Trophoblast cell (in vitro differentiated cells and primary cell): Measurements from ENCODE around the gene ULBP1.
A peak's percentile ranks its signal among the peaks of the same experiment; 100 is the strongest.

ENCODE experiments used
- DNase-seq, 2 donors: peaks; one replicate each; pipeline ENCODE4 v3.0.0-alpha.2; 2016
- H2AFZ ChIP-seq: 2 replicates; pipeline ENCODE4 v1.6.1; 2013; ENCODE audit warnings: low read length, moderate library complexity, mild to moderate bottlenecking; ENCODE audit not compliant: insufficient read depth, poor library complexity
- H2AK5ac ChIP-seq: 2 replicates; pipeline ENCODE4 v1.6.1; 2013; ENCODE audit warnings: mild to moderate bottlenecking, low read length
- H2BK120ac ChIP-seq: 2 replicates; pipeline ENCODE4 v1.6.1; 2013; ENCODE audit warnings: low read length, mild to moderate bottlenecking, moderate library complexity; ENCODE audit not compliant: insufficient read depth, poor library complexity
- H2BK12ac ChIP-seq: 2 replicates; pipeline ENCODE4 v1.6.1; 2013; ENCODE audit warnings: mild to moderate bottlenecking, low read length, moderate library complexity
- H2BK5ac ChIP-seq: 2 replicates; pipeline ENCODE4 v1.6.1; 2013; ENCODE audit warnings: low read length, low read depth, moderate library complexity, mild to moderate bottlenecking; ENCODE audit not compliant: poor library complexity
- H3K14ac ChIP-seq: 2 replicates; pipeline ENCODE4 v1.6.1; 2013; ENCODE audit warnings: mild to moderate bottlenecking, low read length
- H3K18ac ChIP-seq: 2 replicates; pipeline ENCODE4 v1.6.1; 2013; ENCODE audit warnings: mild to moderate bottlenecking, low read length
- H3K23ac ChIP-seq: 2 replicates; pipeline ENCODE4 v1.6.1; 2013; ENCODE audit warnings: low read length
- H3K27ac ChIP-seq: 2 replicates; pipeline ENCODE4 v1.5.1; 2013; ENCODE audit warnings: low read depth, mild to moderate bottlenecking, inconsistent platforms, low read length, moderate library complexity
- H3K27me3 ChIP-seq: 2 replicates; pipeline ENCODE4 v1.6.1; 2013; ENCODE audit warnings: inconsistent platforms, mild to moderate bottlenecking, low read length, moderate library complexity; ENCODE audit not compliant: insufficient read depth
- H3K36me3 ChIP-seq, 2 experiments: 1 replicate in 1 of 2; 2 replicates in 1 of 2; pipeline ENCODE4 v1.6.1; 2013; ENCODE audit warnings: low read length in 2 of 2, mild to moderate bottlenecking in 2 of 2, moderate library complexity in 1 of 2; ENCODE audit not compliant: insufficient read depth in 2 of 2, control insufficient read depth in 1 of 2
- H3K4ac ChIP-seq: 2 replicates; pipeline ENCODE4 v1.6.1; 2013; ENCODE audit warnings: low read depth, mild to moderate bottlenecking, low read length, moderate library complexity
- H3K4me1 ChIP-seq, 2 experiments: 1 replicate in 1 of 2; 2 replicates in 1 of 2; pipeline ENCODE4 v1.6.1; 2013; ENCODE audit warnings: low read length in 2 of 2, mild to moderate bottlenecking in 2 of 2, moderate library complexity in 1 of 2; ENCODE audit not compliant: insufficient read depth in 2 of 2, control insufficient read depth in 1 of 2
- H3K4me2 ChIP-seq: 2 replicates; pipeline ENCODE4 v1.6.1; 2013; ENCODE audit warnings: inconsistent platforms, mild to moderate bottlenecking, low read length, moderate library complexity
- H3K4me3 ChIP-seq: 2 replicates; pipeline ENCODE4 v1.5.1; 2013; ENCODE audit warnings: mild to moderate bottlenecking, low read depth, low read length, inconsistent platforms
- H3K79me1 ChIP-seq: one replicate; pipeline ENCODE4 v1.6.1; 2013; ENCODE audit warnings: low read length
- H3K79me2 ChIP-seq: 2 replicates; pipeline ENCODE4 v1.6.1; 2013; ENCODE audit warnings: low read length, mild to moderate bottlenecking; ENCODE audit not compliant: control insufficient read depth, insufficient read depth, poor library complexity
- H3K9ac ChIP-seq: 2 replicates; pipeline ENCODE4 v1.6.1; 2013; ENCODE audit warnings: mild to moderate bottlenecking, low read length
- H3K9me3 ChIP-seq: 2 replicates; pipeline ENCODE4 v1.6.1; 2013; ENCODE audit warnings: low read depth, mild to moderate bottlenecking, control low read depth, inconsistent platforms, low read length; ENCODE audit not compliant: insufficient read depth
- H4K12ac ChIP-seq: 2 replicates; pipeline ENCODE4 v1.6.1; 2013; ENCODE audit warnings: low read depth, mild to moderate bottlenecking, low read length, moderate library complexity
- H4K8ac ChIP-seq: 2 replicates; pipeline ENCODE4 v1.6.1; 2013; ENCODE audit warnings: low read depth, mild to moderate bottlenecking, low read length, moderate library complexity
- H4K91ac ChIP-seq: one replicate; pipeline ENCODE4 v1.6.1; 2013; ENCODE audit warnings: low read depth, mild to moderate bottlenecking, low read length, moderate library complexity
- WGBS: extraction: QIAGEN DNeasy Blood & Tissue Kit; methylation state at CpG from one replicate; pipeline ENCODE4 v1.1.7; 2013; ENCODE audit warnings: missing lambda C conversion rate; ENCODE audit not compliant: insufficient read length, insufficient coverage; ENCODE audit errors: extremely low coverage; 5-methylcytosine and 5-hydroxymethylcytosine counted together

Gene ULBP1

DNA sequence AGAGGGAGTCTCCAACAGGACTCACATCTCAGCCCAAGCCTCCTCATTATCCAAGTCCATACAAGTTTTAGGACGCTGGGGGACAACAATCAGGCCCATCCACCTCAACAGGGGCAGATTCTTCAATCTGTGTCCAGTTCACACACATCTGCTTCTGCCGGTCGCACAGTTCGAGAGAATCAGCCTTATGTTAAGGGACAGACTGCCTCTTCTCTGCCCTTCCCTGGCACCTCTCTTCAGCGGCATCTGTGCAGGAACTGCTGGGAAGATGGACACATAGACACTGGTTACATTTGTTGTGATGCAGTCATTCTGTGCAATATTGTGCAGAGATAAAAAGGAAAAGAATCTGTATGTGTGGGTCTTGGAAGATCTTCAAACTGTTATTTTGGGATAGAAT, 21.0 kb downstream of the ULBP1 start:
- Histone ChIP-seq H3K14ac (no peak overlapping the region), H3K4ac (no peak overlapping the region), H4K91ac (no peak overlapping the region), H3K9ac (peak overlapping the region; percentile 41), H2BK5ac (no peak overlapping the region), H3K4me3 (no peak overlapping the region), H3K27me3 (peaks cover 45% of the 10 kb centered on the region), H3K9me3 (peaks cover 10% of the 10 kb centered on the region), H3K23ac (no peak overlapping the region), H2BK120ac (no peak overlapping the region), H2AFZ (no peak overlapping the region), H3K79me1 (no peaks in the 10 kb centered on the region), H3K4me2 (no peak overlapping the region), H4K12ac (no peak overlapping the region), H2BK12ac (no peak overlapping the region), H3K79me2 (no peaks in the 10 kb centered on the region), H3K18ac (no peak overlapping the region), H3K4me1 (no peaks in the 10 kb centered on the region), H3K27ac (no peak overlapping the region), H3K36me3 (peaks cover 0 to 2% of the 10 kb centered on the region in 2 experiments), H2AK5ac (no peak overlapping the region), H4K8ac (no peak overlapping the region)
- no peak for DNase-seq
- WGBS = no CpG with 5 or more reads among the region's 5 CpGs

DNA sequence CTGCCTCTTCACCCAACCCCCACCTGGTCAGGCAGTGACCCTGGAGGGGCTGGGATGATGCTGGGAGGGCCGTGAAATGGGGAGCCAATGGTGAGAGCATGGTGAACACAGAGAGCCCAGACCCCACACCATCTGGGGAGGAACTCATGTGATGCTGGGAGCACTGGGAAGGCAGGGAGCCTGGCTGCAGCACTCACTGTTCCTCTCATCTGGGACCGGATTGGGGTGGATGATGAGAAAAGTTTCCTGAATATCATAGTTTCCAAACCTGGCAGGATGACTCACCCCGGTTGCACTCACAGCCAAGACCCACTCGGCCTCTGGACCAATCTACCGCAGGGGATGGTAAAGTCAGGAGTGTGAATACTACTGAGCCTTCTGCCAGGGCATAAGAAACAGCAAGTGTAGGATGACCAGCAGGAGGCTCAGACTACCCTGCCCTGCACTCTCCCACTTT, 21.8 kb downstream of the ULBP1 start:
- no peak overlapping the region for H3K9ac ChIP-seq
- no peak overlapping the region for H4K8ac ChIP-seq
- H3K4ac ChIP-seq = no peak overlapping the region
- peaks cover 12% of the 10 kb centered on the region for H3K9me3 ChIP-seq
- WGBS = no CpG with 5 or more reads among the region's 5 CpGs
- H3K4me2 ChIP-seq = no peak overlapping the region
- H2BK120ac ChIP-seq = no peak overlapping the region
- no peak overlapping the region for H3K4me3 ChIP-seq
- no peak overlapping the region for H2BK5ac ChIP-seq
- H3K27me3 ChIP-seq = peaks cover 52% of the 10 kb centered on the region
- no peak overlapping the region for H4K91ac ChIP-seq
- no peak overlapping the region for H3K23ac ChIP-seq
- H3K79me1 ChIP-seq = no peaks in the 10 kb centered on the region
- no peak for DNase-seq
- H3K79me2 ChIP-seq = no peaks in the 10 kb centered on the region
- H3K36me3 ChIP-seq = peaks cover 0 to 2% of the 10 kb centered on the region in 2 experiments
- H3K18ac ChIP-seq = no peak overlapping the region
- no peaks in the 10 kb centered on the region for H3K4me1 ChIP-seq
- H2BK12ac ChIP-seq = no peak overlapping the region
- no peak overlapping the region for H2AFZ ChIP-seq
- no peak overlapping the region for H4K12ac ChIP-seq
- H3K14ac ChIP-seq = no peak overlapping the region
- H2AK5ac ChIP-seq = no peak overlapping the region
- no peak overlapping the region for H3K27ac ChIP-seq

DNA sequence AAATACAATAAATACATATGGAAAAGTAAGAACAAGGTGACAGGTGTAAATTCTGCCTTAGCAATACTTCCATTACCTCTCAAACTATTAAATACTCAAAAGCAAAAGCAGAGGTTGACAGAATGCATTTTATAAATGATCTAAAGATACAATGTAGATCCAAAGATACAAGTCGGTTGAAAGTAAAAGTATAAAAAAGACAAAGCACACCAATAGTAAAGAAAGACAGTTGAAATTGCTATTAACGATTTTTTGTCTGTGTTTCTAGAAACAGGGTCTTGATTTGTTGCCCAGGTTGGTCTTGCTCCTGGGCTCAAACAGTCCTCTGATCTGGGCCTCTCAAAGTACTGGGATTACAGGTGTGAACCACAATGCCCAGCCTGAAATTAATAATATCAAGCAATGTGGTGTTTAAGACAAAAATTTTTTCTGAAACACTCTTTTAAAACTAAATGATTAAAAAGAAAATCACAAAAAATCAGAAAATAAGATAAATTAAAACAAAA, 23.9 kb downstream of the ULBP1 start:
- no peak overlapping the region for H2BK12ac ChIP-seq
- no peak overlapping the region for H2BK5ac ChIP-seq
- no peak overlapping the region for H3K4ac ChIP-seq
- H3K4me3 ChIP-seq = no peak overlapping the region
- no peak overlapping the region for H2AK5ac ChIP-seq
- no peak overlapping the region for H3K18ac ChIP-seq
- H2AFZ ChIP-seq = no peak overlapping the region
- no peaks in the 10 kb centered on the region for H3K79me2 ChIP-seq
- peaks cover 12% of the 10 kb centered on the region for H3K9me3 ChIP-seq
- H4K8ac ChIP-seq = no peak overlapping the region
- no CpG with 5 or more reads among the region's 2 CpGs for WGBS
- no peak overlapping the region for H4K12ac ChIP-seq
- H3K4me1 ChIP-seq = peaks cover 0 to 2% of the 10 kb centered on the region in 2 experiments
- peaks cover 0 to 2% of the 10 kb centered on the region in 2 experiments for H3K36me3 ChIP-seq
- peaks cover 65% of the 10 kb centered on the region for H3K27me3 ChIP-seq
- H3K4me2 ChIP-seq = no peak overlapping the region
- DNase-seq = no peak
- no peak overlapping the region for H4K91ac ChIP-seq
- H3K79me1 ChIP-seq = no peaks in the 10 kb centered on the region
- no peak overlapping the region for H3K23ac ChIP-seq
- no peak overlapping the region for H3K14ac ChIP-seq
- no peak overlapping the region for H2BK120ac ChIP-seq
- H3K9ac ChIP-seq = no peak overlapping the region
- no peak overlapping the region for H3K27ac ChIP-seq

DNA sequence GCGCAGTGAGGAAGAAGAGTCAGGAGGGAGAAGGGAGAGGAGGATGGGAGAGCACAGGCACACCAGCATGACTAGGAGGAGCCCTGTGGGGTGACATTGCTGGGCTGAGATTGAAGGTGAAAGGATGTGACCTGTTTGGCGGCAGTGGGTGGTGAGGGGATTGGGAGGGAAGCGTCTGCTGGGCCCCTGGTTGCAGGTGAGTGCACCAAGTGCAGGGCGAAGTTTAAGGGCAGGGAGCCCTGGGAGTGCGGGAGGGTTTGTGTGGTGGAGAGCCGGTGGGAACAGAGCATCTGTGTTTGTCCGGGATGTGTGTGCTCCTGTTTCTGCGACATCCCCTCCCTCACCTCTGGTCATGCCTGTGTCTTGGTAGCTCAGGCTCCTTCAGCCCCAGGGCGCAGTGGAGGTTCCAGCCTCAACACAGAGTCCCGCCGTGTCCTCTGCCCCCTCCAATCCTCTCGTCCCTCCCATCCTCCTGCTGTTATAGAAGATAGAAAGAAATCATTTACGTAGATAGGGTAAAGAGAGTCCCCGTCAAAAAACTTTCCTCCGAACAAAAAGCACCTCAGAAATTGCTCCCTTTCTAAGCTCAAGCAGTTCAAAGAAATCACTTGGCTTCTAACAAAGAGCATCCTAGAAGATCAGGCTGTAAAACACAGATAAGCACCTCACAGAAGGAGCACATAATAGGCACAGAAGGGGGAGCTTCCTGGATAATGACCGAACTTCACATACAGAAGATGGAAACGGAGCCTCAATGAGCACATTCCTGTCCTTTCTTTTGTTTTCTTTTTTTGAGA, 25.0 kb downstream of the ULBP1 start:
- Histone ChIP-seq H2BK5ac (no peak overlapping the region), H3K36me3 (peaks cover 0 to 2% of the 10 kb centered on the region in 2 experiments), H3K4ac (no peak overlapping the region), H2AFZ (no peak overlapping the region), H3K18ac (no peak overlapping the region), H3K27me3 (peaks cover 65% of the 10 kb centered on the region), H3K79me1 (no peaks in the 10 kb centered on the region), H4K8ac (no peak overlapping the region), H4K91ac (no peak overlapping the region), H3K4me2 (no peak overlapping the region), H3K4me3 (no peak overlapping the region), H2BK120ac (no peak overlapping the region), H3K9ac (no peak overlapping the region), H3K14ac (no peak overlapping the region), H3K4me1 (peaks cover 0 to 2% of the 10 kb centered on the region in 2 experiments), H3K27ac (no peak overlapping the region), H3K23ac (no peak overlapping the region), H4K12ac (no peak overlapping the region), H2AK5ac (no peak overlapping the region), H3K9me3 (peaks cover 12% of the 10 kb centered on the region), H2BK12ac (no peak overlapping the region), H3K79me2 (no peaks in the 10 kb centered on the region)
- no CpG with 5 or more reads among the region's 17 CpGs for WGBS
- no peak for DNase-seq
